ENCODE measurements around the gene IKZF3.
"Not testable (repeated sequence)": the region's sequence is repeated elsewhere in the genome, so short reads cannot be mapped to it uniquely, and the experiment has no call there.

The IKZF3 gene

GRCh38 chr17:39754958-39755553, 109.1 kb downstream of the IKZF3 start:
- no peak for DNase-seq

- peak; percentile 98 for DNase-seq
Observed at GRCh38 chr17:39754161-39754957, 109.8 kb downstream of the IKZF3 start.

- peak; percentile 79 for DNase-seq
Observed at GRCh38 chr17:39753514-39754160, 110.5 kb downstream of the IKZF3 start.

- no peak for DNase-seq
Observed at GRCh38 chr17:39752241-39752881, 111.8 kb downstream of the IKZF3 start.

GRCh38 chr17:39751637-39752036, 112.5 kb downstream of the IKZF3 start:
- DNase-seq = no peak

- DNase-seq = no peak
Observed at GRCh38 chr17:39751016-39751543, 113.0 kb downstream of the IKZF3 start.

- DNase-seq = no peak
Observed at GRCh38 chr17:39750131-39751015, 113.7 kb downstream of the IKZF3 start.

- DNase-seq = not testable (repeated sequence)
Observed at GRCh38 chr17:39748444-39749034, 115.6 kb downstream of the IKZF3 start.

GRCh38 chr17:39747745-39748144, 116.4 kb downstream of the IKZF3 start:
- no peak for DNase-seq

GRCh38 chr17:39746145-39746461, 118.0 kb downstream of the IKZF3 start:
- DNase-seq = no peak

GRCh38 chr17:39745335-39746144, 118.6 kb downstream of the IKZF3 start:
- no peak for DNase-seq

- no peak for DNase-seq
Observed at GRCh38 chr17:39744836-39745215, 119.3 kb downstream of the IKZF3 start.

- no peak for DNase-seq
Observed at GRCh38 chr17:39744075-39744835, 119.9 kb downstream of the IKZF3 start.

GRCh38 chr17:39742856-39743436, 121.2 kb downstream of the IKZF3 start:
- no peak for DNase-seq

GRCh38 chr17:39742126-39742855, 121.8 kb downstream of the IKZF3 start:
- no peak for DNase-seq

GRCh38 chr17:39740357-39741111, 123.6 kb downstream of the IKZF3 start:
- peak; percentile 28 for DNase-seq

- no peak for DNase-seq
Observed at GRCh38 chr17:39739885-39740356, 124.2 kb downstream of the IKZF3 start.

Measured in CD4-positive, alpha-beta T cell treated with Interleukin-6 for 4 hours (primary cell).